Measurements from ENCODE around the gene NIT1. TPM values are rescaled to one million over a fixed set of nuclear protein-coding genes. Genes with fewer than 3 reads are reported as not detected.

The NIT1 gene
- total and polyA plus RNA-seq, 2 of the 13 experiments (the other 11 are each of a cell fraction or from before 2014, with no cell fraction given): 22.7 to 31.0 TPM

GRCh38 chr1:161165742-161166668 is 48.1 kb downstream of the NIT1 start, which contains the start of gene PPOX (continued):
- TF ChIP-seq MAF1 (CRISPR knock-in tag; IDR thresholded peaks at IDR 0.05; ENCODE audit: borderline replicate concordance) (no peak), ERF (CRISPR knock-in tag; IDR thresholded peaks at IDR 0.05) (peak; percentile 69), ZNF33A (CRISPR knock-in tag; IDR thresholded peaks at IDR 0.05; ENCODE audit: borderline replicate concordance) (no peak), TARDBP (CRISPR knock-in tag; IDR thresholded peaks at IDR 0.05) (no peak; the same call in 1 of the 2 replicates), SOX6 (IDR thresholded peaks at IDR 0.05) (no peak), SOX6 (CRISPR knock-in tag; IDR thresholded peaks at IDR 0.05) (peak; percentile 60), POLR2G (IDR thresholded peaks at IDR 0.05; ENCODE audit: low read depth, low read length) (peak; percentile 74), ZKSCAN5 (CRISPR knock-in tag; IDR thresholded peaks at IDR 0.05) (no peak), KMT2A (CRISPR knock-in tag; IDR thresholded peaks at IDR 0.05) (peak; percentile 82; the same call in 1 of the 2 replicates), ASH2L (IDR thresholded peaks at IDR 0.05; ENCODE audit: insufficient read length, low read depth, low read length) (peak; percentile 84), AHR (CRISPR knock-in tag; IDR thresholded peaks at IDR 0.05) (no peak), KAT2B (IDR thresholded peaks at IDR 0.05; ENCODE audit: borderline replicate concordance, low read depth, low read length) (no peak), ZNF577 (CRISPR knock-in tag; IDR thresholded peaks at IDR 0.05; ENCODE audit: borderline replicate concordance, low read depth) (no peak), TGIF2 (CRISPR knock-in tag; IDR thresholded peaks at IDR 0.05) (no peak), KDM6A (CRISPR knock-in tag; IDR thresholded peaks at IDR 0.05; ENCODE audit: low read depth) (no peak), ZNF292 (CRISPR knock-in tag; IDR thresholded peaks at IDR 0.05; ENCODE audit: borderline replicate concordance, low read depth) (no peak), ZNF451 (CRISPR knock-in tag; IDR thresholded peaks at IDR 0.05) (no peak), BHLHE40 (IDR thresholded peaks at IDR 0.05; ENCODE audit: low read length) (peak; percentile 80), CBX1 (IDR thresholded peaks at IDR 0.05; ENCODE audit: low read depth) (no peak), ZNF296 (CRISPR knock-in tag; conservative IDR thresholded peaks at IDR 0.05) (no peak), CEBPG (CRISPR knock-in tag; IDR thresholded peaks at IDR 0.05) (no peak), RELA (CRISPR knock-in tag; IDR thresholded peaks at IDR 0.05) (no peak), IKZF4 (CRISPR knock-in tag; IDR thresholded peaks at IDR 0.05; ENCODE audit: borderline replicate concordance, low read depth, not compliant biosample characterization) (no peak)
- TF ChIP-seq, protein P1, sequence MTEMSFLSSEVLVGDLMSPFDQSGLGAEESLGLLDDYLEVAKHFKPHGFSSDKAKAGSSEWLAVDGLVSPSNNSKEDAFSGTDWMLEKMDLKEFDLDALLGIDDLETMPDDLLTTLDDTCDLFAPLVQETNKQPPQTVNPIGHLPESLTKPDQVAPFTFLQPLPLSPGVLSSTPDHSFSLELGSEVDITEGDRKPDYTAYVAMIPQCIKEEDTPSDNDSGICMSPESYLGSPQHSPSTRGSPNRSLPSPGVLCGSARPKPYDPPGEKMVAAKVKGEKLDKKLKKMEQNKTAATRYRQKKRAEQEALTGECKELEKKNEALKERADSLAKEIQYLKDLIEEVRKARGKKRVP (CRISPR knock-in tag; IDR thresholded peaks at IDR 0.05): no peak
- TF ChIP-seq, protein P2, sequence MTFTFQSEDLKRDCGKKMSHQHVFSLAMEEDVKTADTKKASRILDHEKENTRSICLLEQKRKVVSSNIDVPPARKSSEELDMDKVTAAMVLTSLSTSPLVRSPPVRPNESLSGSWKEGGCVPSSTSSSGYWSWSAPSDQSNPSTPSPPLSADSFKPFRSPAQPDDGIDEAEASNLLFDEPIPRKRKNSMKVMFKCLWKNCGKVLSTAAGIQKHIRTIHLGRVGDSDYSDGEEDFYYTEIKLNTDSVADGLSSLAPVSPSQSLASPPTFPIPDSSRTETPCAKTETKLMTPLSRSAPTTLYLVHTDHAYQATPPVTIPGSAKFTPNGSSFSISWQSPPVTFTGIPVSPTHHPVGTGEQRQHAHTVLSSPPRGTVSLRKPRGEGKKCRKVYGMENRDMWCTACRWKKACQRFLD (CRISPR knock-in tag; IDR thresholded peaks at IDR 0.05; ENCODE audit: borderline replicate concordance): peak; percentile 12; the same call in 1 of the 2 replicates
- TF ChIP-seq, protein P3, sequence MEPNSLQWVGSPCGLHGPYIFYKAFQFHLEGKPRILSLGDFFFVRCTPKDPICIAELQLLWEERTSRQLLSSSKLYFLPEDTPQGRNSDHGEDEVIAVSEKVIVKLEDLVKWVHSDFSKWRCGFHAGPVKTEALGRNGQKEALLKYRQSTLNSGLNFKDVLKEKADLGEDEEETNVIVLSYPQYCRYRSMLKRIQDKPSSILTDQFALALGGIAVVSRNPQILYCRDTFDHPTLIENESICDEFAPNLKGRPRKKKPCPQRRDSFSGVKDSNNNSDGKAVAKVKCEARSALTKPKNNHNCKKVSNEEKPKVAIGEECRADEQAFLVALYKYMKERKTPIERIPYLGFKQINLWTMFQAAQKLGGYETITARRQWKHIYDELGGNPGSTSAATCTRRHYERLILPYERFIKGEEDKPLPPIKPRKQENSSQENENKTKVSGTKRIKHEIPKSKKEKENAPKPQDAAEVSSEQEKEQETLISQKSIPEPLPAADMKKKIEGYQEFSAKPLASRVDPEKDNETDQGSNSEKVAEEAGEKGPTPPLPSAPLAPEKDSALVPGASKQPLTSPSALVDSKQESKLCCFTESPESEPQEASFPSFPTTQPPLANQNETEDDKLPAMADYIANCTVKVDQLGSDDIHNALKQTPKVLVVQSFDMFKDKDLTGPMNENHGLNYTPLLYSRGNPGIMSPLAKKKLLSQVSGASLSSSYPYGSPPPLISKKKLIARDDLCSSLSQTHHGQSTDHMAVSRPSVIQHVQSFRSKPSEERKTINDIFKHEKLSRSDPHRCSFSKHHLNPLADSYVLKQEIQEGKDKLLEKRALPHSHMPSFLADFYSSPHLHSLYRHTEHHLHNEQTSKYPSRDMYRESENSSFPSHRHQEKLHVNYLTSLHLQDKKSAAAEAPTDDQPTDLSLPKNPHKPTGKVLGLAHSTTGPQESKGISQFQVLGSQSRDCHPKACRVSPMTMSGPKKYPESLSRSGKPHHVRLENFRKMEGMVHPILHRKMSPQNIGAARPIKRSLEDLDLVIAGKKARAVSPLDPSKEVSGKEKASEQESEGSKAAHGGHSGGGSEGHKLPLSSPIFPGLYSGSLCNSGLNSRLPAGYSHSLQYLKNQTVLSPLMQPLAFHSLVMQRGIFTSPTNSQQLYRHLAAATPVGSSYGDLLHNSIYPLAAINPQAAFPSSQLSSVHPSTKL (CRISPR knock-in tag; IDR thresholded peaks at IDR 0.05): peak; percentile 15; the same call in 1 of the 2 replicates
